ENCODE data around the gene SLC24A3.

DNA sequence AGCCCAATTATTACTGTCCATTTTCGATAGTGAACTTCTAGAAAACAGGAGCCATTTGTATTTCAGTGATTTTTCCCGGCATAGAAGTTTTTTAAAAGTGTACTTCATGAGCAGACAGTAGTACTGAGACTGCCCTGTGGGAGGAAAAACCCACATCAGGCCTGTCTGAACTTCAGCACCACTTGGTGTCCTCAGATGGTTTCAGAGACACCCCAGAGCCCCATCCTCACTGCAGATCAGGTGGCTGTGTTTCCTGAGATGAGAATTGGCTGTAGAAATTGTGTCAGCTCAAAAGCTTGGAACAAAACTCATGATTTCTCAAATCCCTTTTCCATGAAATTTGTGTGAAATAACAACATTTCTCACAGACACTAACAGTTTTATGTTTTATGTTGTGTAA lies 435.6 kb downstream of the SLC24A3 start:
- TF ChIP-seq POLR2A (IDR thresholded peaks at IDR 0.05): no peak
- TF ChIP-seq, protein P1, sequence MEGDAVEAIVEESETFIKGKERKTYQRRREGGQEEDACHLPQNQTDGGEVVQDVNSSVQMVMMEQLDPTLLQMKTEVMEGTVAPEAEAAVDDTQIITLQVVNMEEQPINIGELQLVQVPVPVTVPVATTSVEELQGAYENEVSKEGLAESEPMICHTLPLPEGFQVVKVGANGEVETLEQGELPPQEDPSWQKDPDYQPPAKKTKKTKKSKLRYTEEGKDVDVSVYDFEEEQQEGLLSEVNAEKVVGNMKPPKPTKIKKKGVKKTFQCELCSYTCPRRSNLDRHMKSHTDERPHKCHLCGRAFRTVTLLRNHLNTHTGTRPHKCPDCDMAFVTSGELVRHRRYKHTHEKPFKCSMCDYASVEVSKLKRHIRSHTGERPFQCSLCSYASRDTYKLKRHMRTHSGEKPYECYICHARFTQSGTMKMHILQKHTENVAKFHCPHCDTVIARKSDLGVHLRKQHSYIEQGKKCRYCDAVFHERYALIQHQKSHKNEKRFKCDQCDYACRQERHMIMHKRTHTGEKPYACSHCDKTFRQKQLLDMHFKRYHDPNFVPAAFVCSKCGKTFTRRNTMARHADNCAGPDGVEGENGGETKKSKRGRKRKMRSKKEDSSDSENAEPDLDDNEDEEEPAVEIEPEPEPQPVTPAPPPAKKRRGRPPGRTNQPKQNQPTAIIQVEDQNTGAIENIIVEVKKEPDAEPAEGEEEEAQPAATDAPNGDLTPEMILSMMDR (IDR thresholded peaks at IDR 0.05): no peak
